ENCODE results near the gene NOTO. TPM values are rescaled to one million over a fixed set of nuclear protein-coding genes. Genes with fewer than 3 reads are reported as not detected.

NOTO gene
- polyA plus RNA-seq, 1 donor from 2014 or later, result not detected

- Histone ChIP-seq H3K4me3 (ENCODE audit: low read length) (no peak overlapping the region), H3K79me2 (replicated peaks; ENCODE audit: insufficient read depth, low read length) (no peaks in the 10 kb centered on the region), H3K27ac (ENCODE audit: low read length) (no peak overlapping the region), H3K9me2 (ENCODE audit: insufficient read depth, low read length) (no peaks in the 10 kb centered on the region), H3K36me3 (ENCODE audit: insufficient read depth, low read length) (peaks cover 7% of the 10 kb centered on the region), H3F3A (ENCODE audit: insufficient read depth, low read length, poor library complexity, severe bottlenecking) (no peaks in the 10 kb centered on the region), H4K20me1 (ENCODE audit: insufficient read depth) (no peaks in the 10 kb centered on the region), H3K9me3 (ENCODE audit: low read length) (no peaks in the 10 kb centered on the region), H3K27me3 (ENCODE audit: insufficient read depth, low read depth, low read length) (no peaks in the 10 kb centered on the region), H2AFZ (ENCODE audit: low read depth, low read length) (no peak overlapping the region), H3K4me2 (ENCODE audit: low read length) (no peak overlapping the region), H3K9ac (ENCODE audit: low read length) (no peak overlapping the region)
- TF ChIP-seq REST (IDR thresholded peaks at IDR 0.05; ENCODE audit: borderline replicate concordance) (no peak), CTCF (IDR thresholded peaks at IDR 0.05; ENCODE audit: poor library complexity, severe bottlenecking) (no peak), EZH2 (IDR thresholded peaks at IDR 0.05; ENCODE audit: borderline replicate concordance, insufficient read depth, low read length, poor library complexity, severe bottlenecking) (no peak), TAF1 (IDR thresholded peaks at IDR 0.05; ENCODE audit: low read depth) (no peak), RAD21 (conservative IDR thresholded peaks at IDR 0.05) (no peak), POLR2AphosphoS5 (IDR thresholded peaks at IDR 0.05) (no peak), MXI1 (conservative IDR thresholded peaks at IDR 0.05; ENCODE audit: poor library complexity, severe bottlenecking) (no peak), SMC3 (conservative IDR thresholded peaks at IDR 0.05; ENCODE audit: poor library complexity) (no peak), EP300 (conservative IDR thresholded peaks at IDR 0.05; ENCODE audit: poor library complexity, severe bottlenecking) (no peak)
These were observed 48.8 kb downstream of the NOTO start for GRCh38 chr2:73250872-73251846.

- Histone ChIP-seq H3K9ac (ENCODE audit: low read length) (no peak overlapping the region), H3K4me2 (ENCODE audit: low read length) (no peak overlapping the region), H3K9me2 (ENCODE audit: insufficient read depth, low read length) (no peaks in the 10 kb centered on the region), H3K9me3 (ENCODE audit: low read length) (no peaks in the 10 kb centered on the region), H3K36me3 (ENCODE audit: insufficient read depth, low read length) (peaks cover 7% of the 10 kb centered on the region), H3K79me2 (replicated peaks; ENCODE audit: insufficient read depth, low read length) (no peaks in the 10 kb centered on the region), H3F3A (ENCODE audit: insufficient read depth, low read length, poor library complexity, severe bottlenecking) (no peaks in the 10 kb centered on the region), H3K4me3 (ENCODE audit: low read length) (no peak overlapping the region), H3K27me3 (ENCODE audit: insufficient read depth, low read depth, low read length) (no peaks in the 10 kb centered on the region), H2AFZ (ENCODE audit: low read depth, low read length) (no peak overlapping the region), H3K27ac (ENCODE audit: low read length) (no peak overlapping the region), H4K20me1 (ENCODE audit: insufficient read depth) (no peaks in the 10 kb centered on the region)
- TF ChIP-seq REST (IDR thresholded peaks at IDR 0.05; ENCODE audit: borderline replicate concordance), result no peak
- TF ChIP-seq CTCF (IDR thresholded peaks at IDR 0.05; ENCODE audit: poor library complexity, severe bottlenecking), result no peak
- TF ChIP-seq MXI1 (conservative IDR thresholded peaks at IDR 0.05; ENCODE audit: poor library complexity, severe bottlenecking), result no peak
- TF ChIP-seq POLR2AphosphoS5 (IDR thresholded peaks at IDR 0.05), result no peak
- no peak for TF ChIP-seq EZH2 (IDR thresholded peaks at IDR 0.05; ENCODE audit: borderline replicate concordance, insufficient read depth, low read length, poor library complexity, severe bottlenecking)
- no peak for TF ChIP-seq RAD21 (conservative IDR thresholded peaks at IDR 0.05)
- TF ChIP-seq TAF1 (IDR thresholded peaks at IDR 0.05; ENCODE audit: low read depth), result no peak
- no peak for TF ChIP-seq SMC3 (conservative IDR thresholded peaks at IDR 0.05; ENCODE audit: poor library complexity)
- no peak for TF ChIP-seq EP300 (conservative IDR thresholded peaks at IDR 0.05; ENCODE audit: poor library complexity, severe bottlenecking)
These were observed 50.1 kb downstream of the NOTO start for GRCh38 chr2:73252238-73253027.
